ENCODE measurements around the gene BANP. TPM values are rescaled to one million over a fixed set of nuclear protein-coding genes. Genes with fewer than 3 reads are reported as not detected.
A peak's percentile ranks its signal among the peaks of the same experiment; 100 is the strongest.

BANP gene
- polyA plus RNA-seq, 3 donors from 2014 or later: 6.3 to 19.4 (median 10.2) TPM

GRCh38 chr16:88004391-88004790 lies 53.2 kb downstream of the BANP start:
- Mint-ChIP-seq H3K27ac (peak overlapping the region in 2 of 6 donors; percentile 17 to 75), H3K9me3 (no peaks in the 10 kb centered on the region), H3K27me3 (ENCODE audit: low read depth in 3 of 3) (peaks cover 0 to 5% (median 3%) of the 10 kb centered on the region in 3 donors), H3K36me3 (peaks cover 18 to 44% (median 28%) of the 10 kb centered on the region in 3 donors), H3K4me3 (no peak overlapping the region), H3K4me1 (peaks cover 19 to 32% of the 10 kb centered on the region in 2 donors)
- no peak for DNase-seq

- peak overlapping the region in 2 of 6 donors; percentile 19 to 66 for H3K27ac Mint-ChIP-seq
- peaks cover 18 to 52% (median 36%) of the 10 kb centered on the region in 3 donors for H3K36me3 Mint-ChIP-seq
- H3K9me3 Mint-ChIP-seq: no peaks in the 10 kb centered on the region
- H3K4me3 Mint-ChIP-seq: peak overlapping the region in 1 of 5 donors; percentile 80
- H3K27me3 Mint-ChIP-seq (ENCODE audit: low read depth in 3 of 3): peaks cover 0 to 5% (median 3%) of the 10 kb centered on the region in 3 donors
- peaks cover 19 to 32% of the 10 kb centered on the region in 2 donors for H3K4me1 Mint-ChIP-seq
- DNase-seq: peak in 1 of 3 donors; percentile 14
These were observed 53.9 kb downstream of the BANP start for GRCh38 chr16:88005181-88005581.

- Mint-ChIP-seq H3K4me1 (peaks cover 19 to 32% of the 10 kb centered on the region in 2 donors), H3K4me3 (peak overlapping the region; percentile 38 to 80 (median 62)), H3K27ac (peak overlapping the region in 3 of 6 donors; percentile 35 to 53 (median 46)), H3K9me3 (no peaks in the 10 kb centered on the region), H3K27me3 (ENCODE audit: low read depth in 3 of 3) (peaks cover 0 to 5% (median 3%) of the 10 kb centered on the region in 3 donors), H3K36me3 (peaks cover 18 to 54% (median 36%) of the 10 kb centered on the region in 3 donors)
- no peak for DNase-seq
These were observed 54.7 kb downstream of the BANP start for GRCh38 chr16:88005968-88006367.

- peaks cover 0 to 3% (median 3%) of the 10 kb centered on the region in 3 donors for H3K27me3 Mint-ChIP-seq (ENCODE audit: low read depth in 3 of 3)
- peaks cover 18 to 53% (median 33%) of the 10 kb centered on the region in 3 donors for H3K36me3 Mint-ChIP-seq
- no peaks in the 10 kb centered on the region for H3K9me3 Mint-ChIP-seq
- no peak for DNase-seq
- no peak overlapping the region for H3K4me3 Mint-ChIP-seq
- H3K4me1 Mint-ChIP-seq: peaks cover 19 to 24% of the 10 kb centered on the region in 2 donors
- H3K27ac Mint-ChIP-seq: peak overlapping the region in 1 of 6 donors; percentile 76
These were observed 56.1 kb downstream of the BANP start for GRCh38 chr16:88007321-88007731.

GRCh38 chr16:88008840-88009239 lies 57.6 kb downstream of the BANP start:
- Mint-ChIP-seq H3K9me3 (no peaks in the 10 kb centered on the region), H3K27ac (no peak overlapping the region), H3K4me3 (no peak overlapping the region), H3K4me1 (peaks cover 25% of the 10 kb centered on the region in 2 donors), H3K36me3 (peaks cover 18 to 62% (median 33%) of the 10 kb centered on the region in 3 donors), H3K27me3 (ENCODE audit: low read depth in 3 of 3) (peaks cover 0 to 3% (median 3%) of the 10 kb centered on the region in 3 donors)
- DNase-seq: no peak

- Mint-ChIP-seq H3K27ac (peak overlapping the region in 2 of 6 donors; percentile 36 to 50), H3K9me3 (no peaks in the 10 kb centered on the region), H3K27me3 (ENCODE audit: low read depth in 3 of 3) (peaks cover 1 to 3% (median 3%) of the 10 kb centered on the region in 3 donors), H3K36me3 (peaks cover 13 to 57% (median 33%) of the 10 kb centered on the region in 3 donors), H3K4me3 (no peak overlapping the region), H3K4me1 (peaks cover 21 to 26% of the 10 kb centered on the region in 2 donors)
- DNase-seq: no peak
These were observed 58.5 kb downstream of the BANP start for GRCh38 chr16:88009563-88010342.

GRCh38 chr16:88010343-88010967 lies 59.2 kb downstream of the BANP start:
- DNase-seq: no peak
- H3K36me3 Mint-ChIP-seq: peaks cover 13 to 53% (median 33%) of the 10 kb centered on the region in 3 donors

GRCh38 chr16:88010968-88011483 lies 59.8 kb downstream of the BANP start:
- Mint-ChIP-seq H3K9me3 (no peaks in the 10 kb centered on the region), H3K4me3 (no peak overlapping the region), H3K27me3 (ENCODE audit: low read depth in 3 of 3) (peaks cover 0 to 1% (median under 1%) of the 10 kb centered on the region in 3 donors), H3K4me1 (peaks cover 8 to 14% of the 10 kb centered on the region in 2 donors), H3K27ac (peak overlapping the region in 1 of 6 donors; percentile 34), H3K36me3 (peaks cover 11 to 47% (median 33%) of the 10 kb centered on the region in 3 donors)
- no peak for DNase-seq

More at GRCh38 chr16:88010343-88010967, 59.2 kb downstream of the BANP start:
- peaks cover 14 to 20% of the 10 kb centered on the region in 2 donors for H3K4me1 Mint-ChIP-seq
- no peak overlapping the region for H3K4me3 Mint-ChIP-seq
- peaks cover 1 to 3% (median 3%) of the 10 kb centered on the region in 3 donors for H3K27me3 Mint-ChIP-seq (ENCODE audit: low read depth in 3 of 3)
- H3K9me3 Mint-ChIP-seq: no peaks in the 10 kb centered on the region
- peak overlapping the region in 1 of 6 donors; percentile 34 for H3K27ac Mint-ChIP-seq

- DNase-seq: no peak
- peak overlapping the region in 5 of 6 donors; percentile 36 to 85 (median 73) for H3K27ac Mint-ChIP-seq
- peaks cover 0 to 1% (median 0%) of the 10 kb centered on the region in 3 donors for H3K27me3 Mint-ChIP-seq (ENCODE audit: low read depth in 3 of 3)
- H3K4me3 Mint-ChIP-seq: no peak overlapping the region
- H3K4me1 Mint-ChIP-seq: peaks cover 6 to 11% of the 10 kb centered on the region in 2 donors
- peaks cover 4 to 39% (median 29%) of the 10 kb centered on the region in 3 donors for H3K36me3 Mint-ChIP-seq
- no peaks in the 10 kb centered on the region for H3K9me3 Mint-ChIP-seq
These were observed 61.1 kb downstream of the BANP start for GRCh38 chr16:88012360-88012759.

GRCh38 chr16:88013091-88013609 lies 61.9 kb downstream of the BANP start:
- DNase-seq: peak; percentile 15 to 64 (median 17)
- peak overlapping the region in 5 of 6 donors; percentile 37 to 85 (median 67) for H3K27ac Mint-ChIP-seq
- H3K4me3 Mint-ChIP-seq: peak overlapping the region in 2 of 5 donors; percentile 24 to 35

GRCh38 chr16:88013766-88014251 lies 62.6 kb downstream of the BANP start:
- Mint-ChIP-seq H3K27me3 (ENCODE audit: low read depth in 3 of 3) (peaks cover 0 to 1% (median 0%) of the 10 kb centered on the region in 3 donors), H3K9me3 (no peaks in the 10 kb centered on the region), H3K4me1 (peaks cover 6 to 11% of the 10 kb centered on the region in 2 donors), H3K4me3 (peak overlapping the region in 1 of 5 donors; percentile 35), H3K36me3 (peaks cover 0 to 27% (median 14%) of the 10 kb centered on the region in 3 donors), H3K27ac (peak overlapping the region in 5 of 6 donors; percentile 37 to 85 (median 67))
- no peak for DNase-seq

More at GRCh38 chr16:88013091-88013609, 61.9 kb downstream of the BANP start:
- no peaks in the 10 kb centered on the region for H3K9me3 Mint-ChIP-seq
- peaks cover 0 to 1% (median 0%) of the 10 kb centered on the region in 3 donors for H3K27me3 Mint-ChIP-seq (ENCODE audit: low read depth in 3 of 3)
- H3K4me1 Mint-ChIP-seq: peaks cover 6 to 11% of the 10 kb centered on the region in 2 donors
- peaks cover 0 to 33% (median 21%) of the 10 kb centered on the region in 3 donors for H3K36me3 Mint-ChIP-seq

GRCh38 chr16:88014252-88014781 lies 63.1 kb downstream of the BANP start:
- peaks cover 6 to 11% of the 10 kb centered on the region in 2 donors for H3K4me1 Mint-ChIP-seq
- H3K27me3 Mint-ChIP-seq (ENCODE audit: low read depth in 3 of 3): peaks cover 0 to 1% (median 0%) of the 10 kb centered on the region in 3 donors
- no peak overlapping the region for H3K27ac Mint-ChIP-seq
- no peaks in the 10 kb centered on the region for H3K9me3 Mint-ChIP-seq
- no peak overlapping the region for H3K4me3 Mint-ChIP-seq
- DNase-seq: no peak
- peaks cover 0 to 23% (median 9%) of the 10 kb centered on the region in 3 donors for H3K36me3 Mint-ChIP-seq
